ENCODE measurements around the gene OPCML. TPM values are rescaled to one million over a fixed set of nuclear protein-coding genes. Genes with fewer than 3 reads are reported as not detected.

Gene OPCML
- total and polyA plus RNA-seq, 2 experiments from 2014 or later = 1.2 to 4.4 TPM

- H3K27me3 ChIP-seq (ENCODE audit: insufficient read depth) = no peaks in the 10 kb centered on the region
- no peaks in the 10 kb centered on the region for H3F3A ChIP-seq (replicated peaks; ENCODE audit: low read depth)
- H3K36me3 ChIP-seq (ENCODE audit: insufficient read depth) = no peaks in the 10 kb centered on the region
- no peak overlapping the region for H3K27ac Mint-ChIP-seq
- TF ChIP-seq EZH2phosphoT487 (IDR thresholded peaks at IDR 0.05; ENCODE audit: unreplicated experiment) (no peak), JUNB (IDR thresholded peaks at IDR 0.05; ENCODE audit: unreplicated experiment) (no peak)
- no peak for DNase-seq (ENCODE audit: low spot score)
- ATAC-seq = no peak
- peaks cover 2% of the 10 kb centered on the region for H3K27me3 Mint-ChIP-seq (ENCODE audit: insufficient read depth, low read depth, poor library complexity)
- H4K20me1 ChIP-seq (replicated peaks; ENCODE audit: insufficient read depth) = no peaks in the 10 kb centered on the region
- H3K4me1 ChIP-seq (ENCODE audit: insufficient read depth) = peaks cover 17% of the 10 kb centered on the region
- H3K27ac ChIP-seq (ENCODE audit: low read depth) = no peak overlapping the region
- no peaks in the 10 kb centered on the region; the same call in 2 of the 3 replicates for H3K9me3 Mint-ChIP-seq
- H3K9me2 ChIP-seq (ENCODE audit: insufficient read depth) = no peaks in the 10 kb centered on the region
- H3K4me3 ChIP-seq = no peak overlapping the region
- no peak overlapping the region for H3K4me2 ChIP-seq
- peaks cover 10% of the 10 kb centered on the region for H3K4me1 Mint-ChIP-seq
- H3K4me3 Mint-ChIP-seq = no peak overlapping the region
- H3K79me2 ChIP-seq (replicated peaks; ENCODE audit: insufficient read depth) = no peaks in the 10 kb centered on the region
- H2AFZ ChIP-seq = no peak overlapping the region
- no peaks in the 10 kb centered on the region for H3K36me3 Mint-ChIP-seq (ENCODE audit: low read depth)
These were observed 143.2 kb downstream of the OPCML start for GRCh38 chr11:133388975-133389568.

DNA sequence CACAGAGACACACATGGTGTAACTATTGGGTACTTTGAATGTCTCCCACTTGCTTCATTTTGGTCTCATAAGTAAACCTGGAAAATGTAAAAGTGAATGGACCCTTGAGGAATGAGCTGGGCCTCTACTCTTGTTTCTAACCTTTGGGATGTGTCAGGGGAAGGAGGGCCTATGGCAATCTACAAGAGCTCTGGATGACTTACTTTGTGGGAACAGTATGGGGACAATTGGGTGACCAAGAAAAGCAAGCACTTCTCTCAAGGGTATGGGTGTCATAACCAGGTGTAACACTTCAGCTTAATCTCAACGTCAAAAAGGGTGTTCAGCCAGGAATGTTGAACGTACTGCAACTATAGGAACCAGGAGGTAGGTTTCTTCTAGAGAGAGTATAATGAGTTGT lies 144.0 kb downstream of the OPCML start:
- H3K79me2 ChIP-seq (replicated peaks; ENCODE audit: insufficient read depth) = no peaks in the 10 kb centered on the region
- H2AFZ ChIP-seq = no peak overlapping the region
- no peaks in the 10 kb centered on the region for H3K27me3 ChIP-seq (ENCODE audit: insufficient read depth)
- DNase-seq (ENCODE audit: low spot score) (no peak), ATAC-seq (no peak)
- H4K20me1 ChIP-seq (replicated peaks; ENCODE audit: insufficient read depth) = no peaks in the 10 kb centered on the region
- H3K9me2 ChIP-seq (ENCODE audit: insufficient read depth) = no peaks in the 10 kb centered on the region
- no peak overlapping the region for H3K4me3 ChIP-seq
- Mint-ChIP-seq H3K27ac (no peak overlapping the region), H3K4me3 (no peak overlapping the region), H3K4me1 (peaks cover 10% of the 10 kb centered on the region), H3K9me3 (no peaks in the 10 kb centered on the region; the same call in 2 of the 3 replicates), H3K36me3 (ENCODE audit: low read depth) (no peaks in the 10 kb centered on the region), H3K27me3 (ENCODE audit: insufficient read depth, low read depth, poor library complexity) (peaks cover 2% of the 10 kb centered on the region)
- H3K36me3 ChIP-seq (ENCODE audit: insufficient read depth) = no peaks in the 10 kb centered on the region
- peaks cover 17% of the 10 kb centered on the region for H3K4me1 ChIP-seq (ENCODE audit: insufficient read depth)
- no peak overlapping the region for H3K4me2 ChIP-seq
- H3F3A ChIP-seq (replicated peaks; ENCODE audit: low read depth) = no peaks in the 10 kb centered on the region
- no peak overlapping the region for H3K27ac ChIP-seq (ENCODE audit: low read depth)
- TF ChIP-seq ZNF331 (CRISPR knock-in tag; IDR thresholded peaks at IDR 0.05; ENCODE audit: low read depth) (no peak), EZH2 (IDR thresholded peaks at IDR 0.05; ENCODE audit: low read depth, unreplicated experiment) (no peak), POLR2AphosphoS5 (IDR thresholded peaks at IDR 0.05; ENCODE audit: low read depth) (no peak), NANOG (IDR thresholded peaks at IDR 0.05; ENCODE audit: borderline replicate concordance) (no peak), ETS1 (IDR thresholded peaks at IDR 0.05) (no peak), CREB1 (CRISPR knock-in tag; IDR thresholded peaks at IDR 0.05; ENCODE audit: low read depth) (no peak), EZH2phosphoT487 (IDR thresholded peaks at IDR 0.05; ENCODE audit: unreplicated experiment) (no peak), STAT1 (IDR thresholded peaks at IDR 0.05; ENCODE audit: unreplicated experiment) (no peak), ZNF114 (CRISPR knock-in tag; IDR thresholded peaks at IDR 0.05) (no peak), JUNB (IDR thresholded peaks at IDR 0.05; ENCODE audit: unreplicated experiment) (no peak)
- TF ChIP-seq, protein P1, sequence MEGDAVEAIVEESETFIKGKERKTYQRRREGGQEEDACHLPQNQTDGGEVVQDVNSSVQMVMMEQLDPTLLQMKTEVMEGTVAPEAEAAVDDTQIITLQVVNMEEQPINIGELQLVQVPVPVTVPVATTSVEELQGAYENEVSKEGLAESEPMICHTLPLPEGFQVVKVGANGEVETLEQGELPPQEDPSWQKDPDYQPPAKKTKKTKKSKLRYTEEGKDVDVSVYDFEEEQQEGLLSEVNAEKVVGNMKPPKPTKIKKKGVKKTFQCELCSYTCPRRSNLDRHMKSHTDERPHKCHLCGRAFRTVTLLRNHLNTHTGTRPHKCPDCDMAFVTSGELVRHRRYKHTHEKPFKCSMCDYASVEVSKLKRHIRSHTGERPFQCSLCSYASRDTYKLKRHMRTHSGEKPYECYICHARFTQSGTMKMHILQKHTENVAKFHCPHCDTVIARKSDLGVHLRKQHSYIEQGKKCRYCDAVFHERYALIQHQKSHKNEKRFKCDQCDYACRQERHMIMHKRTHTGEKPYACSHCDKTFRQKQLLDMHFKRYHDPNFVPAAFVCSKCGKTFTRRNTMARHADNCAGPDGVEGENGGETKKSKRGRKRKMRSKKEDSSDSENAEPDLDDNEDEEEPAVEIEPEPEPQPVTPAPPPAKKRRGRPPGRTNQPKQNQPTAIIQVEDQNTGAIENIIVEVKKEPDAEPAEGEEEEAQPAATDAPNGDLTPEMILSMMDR (conservative IDR thresholded peaks at IDR 0.05; ENCODE audit: low read depth in 2 of 2) = no peak
- TF ChIP-seq, protein P2, sequence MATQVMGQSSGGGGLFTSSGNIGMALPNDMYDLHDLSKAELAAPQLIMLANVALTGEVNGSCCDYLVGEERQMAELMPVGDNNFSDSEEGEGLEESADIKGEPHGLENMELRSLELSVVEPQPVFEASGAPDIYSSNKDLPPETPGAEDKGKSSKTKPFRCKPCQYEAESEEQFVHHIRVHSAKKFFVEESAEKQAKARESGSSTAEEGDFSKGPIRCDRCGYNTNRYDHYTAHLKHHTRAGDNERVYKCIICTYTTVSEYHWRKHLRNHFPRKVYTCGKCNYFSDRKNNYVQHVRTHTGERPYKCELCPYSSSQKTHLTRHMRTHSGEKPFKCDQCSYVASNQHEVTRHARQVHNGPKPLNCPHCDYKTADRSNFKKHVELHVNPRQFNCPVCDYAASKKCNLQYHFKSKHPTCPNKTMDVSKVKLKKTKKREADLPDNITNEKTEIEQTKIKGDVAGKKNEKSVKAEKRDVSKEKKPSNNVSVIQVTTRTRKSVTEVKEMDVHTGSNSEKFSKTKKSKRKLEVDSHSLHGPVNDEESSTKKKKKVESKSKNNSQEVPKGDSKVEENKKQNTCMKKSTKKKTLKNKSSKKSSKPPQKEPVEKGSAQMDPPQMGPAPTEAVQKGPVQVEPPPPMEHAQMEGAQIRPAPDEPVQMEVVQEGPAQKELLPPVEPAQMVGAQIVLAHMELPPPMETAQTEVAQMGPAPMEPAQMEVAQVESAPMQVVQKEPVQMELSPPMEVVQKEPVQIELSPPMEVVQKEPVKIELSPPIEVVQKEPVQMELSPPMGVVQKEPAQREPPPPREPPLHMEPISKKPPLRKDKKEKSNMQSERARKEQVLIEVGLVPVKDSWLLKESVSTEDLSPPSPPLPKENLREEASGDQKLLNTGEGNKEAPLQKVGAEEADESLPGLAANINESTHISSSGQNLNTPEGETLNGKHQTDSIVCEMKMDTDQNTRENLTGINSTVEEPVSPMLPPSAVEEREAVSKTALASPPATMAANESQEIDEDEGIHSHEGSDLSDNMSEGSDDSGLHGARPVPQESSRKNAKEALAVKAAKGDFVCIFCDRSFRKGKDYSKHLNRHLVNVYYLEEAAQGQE (IDR thresholded peaks at IDR 0.05; ENCODE audit: unreplicated experiment) = no peak

Data from GM23338 (cell line).